ENCODE data around the gene HACD1.
"Not testable (repeated sequence)": the region's sequence is repeated elsewhere in the genome, so short reads cannot be mapped to it uniquely, and the experiment has no call there.

The HACD1 gene

DNA sequence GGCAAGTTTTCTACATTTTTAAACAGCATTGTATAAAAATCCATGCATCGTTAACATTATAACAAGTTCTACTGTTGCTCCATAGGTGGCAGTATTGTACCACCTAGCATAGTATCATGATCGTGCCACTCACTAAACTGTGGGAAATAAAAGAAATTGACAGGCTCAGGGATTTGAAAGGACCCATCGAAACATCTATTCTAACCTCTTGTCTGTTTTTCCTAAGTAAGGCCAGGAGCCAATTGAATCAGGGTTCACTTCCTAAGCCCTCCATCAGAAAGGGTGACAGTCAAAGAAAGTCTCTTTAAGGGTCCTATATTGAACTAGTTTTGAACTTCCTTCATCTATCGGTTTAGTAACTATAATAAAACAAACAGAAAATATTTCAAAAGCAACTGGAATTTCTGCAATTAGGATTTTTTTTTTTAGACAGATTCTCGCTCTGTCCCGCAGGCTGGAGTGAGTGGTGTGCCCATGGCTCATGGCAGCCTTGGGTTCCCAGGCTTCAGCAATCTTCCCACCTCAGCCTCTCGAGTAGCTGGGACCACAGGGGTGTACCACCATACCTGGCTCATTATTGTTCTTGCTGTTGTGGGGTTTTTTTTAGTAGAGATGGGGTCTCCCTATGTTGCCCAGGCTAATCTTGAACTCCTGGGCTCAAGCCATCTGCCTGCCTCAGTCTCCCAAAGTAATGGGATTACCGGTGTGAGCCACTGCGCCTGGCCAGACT lies 9.4 kb downstream of the HACD1 start:
- H3K27me3 Mint-ChIP-seq, result no peaks in the 10 kb centered on the region
- DNase-seq (peak; percentile 12 to 23), ATAC-seq (peak; percentile 83)
- no peaks in the 10 kb centered on the region for H3K4me1 Mint-ChIP-seq
- H3K27ac Mint-ChIP-seq, result no peak overlapping the region
- H3K4me3 Mint-ChIP-seq, result no peak overlapping the region
- H3K9me3 Mint-ChIP-seq, result no peaks in the 10 kb centered on the region

GRCh38 chr10:17607060-17607459 lies 10.1 kb downstream of the HACD1 start:
- H3K27ac Mint-ChIP-seq, result no peak overlapping the region
- no peak for ATAC-seq

DNA sequence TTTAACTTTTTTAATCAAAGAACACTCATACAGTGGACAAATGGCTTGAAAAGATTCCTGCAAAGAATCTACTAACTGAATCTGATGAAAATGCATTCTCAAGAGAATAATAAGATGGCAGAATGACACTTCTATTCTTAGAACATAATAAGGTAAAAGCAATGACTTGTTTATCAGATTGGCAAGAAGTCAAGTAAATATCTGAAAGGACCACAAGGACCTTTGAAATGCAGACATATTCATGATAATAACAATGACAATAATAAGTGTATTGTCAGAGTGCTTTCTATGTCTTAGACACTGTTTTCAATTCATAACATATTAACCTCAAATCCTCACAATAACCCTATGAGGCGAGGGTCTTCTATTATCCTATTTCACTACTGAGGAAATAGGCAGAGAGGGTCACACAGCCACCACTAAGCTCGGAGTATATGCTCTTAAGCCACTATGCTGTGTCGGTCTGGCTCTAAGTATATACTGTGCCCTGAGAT lies 10.6 kb downstream of the HACD1 start:
- Mint-ChIP-seq H3K4me3 (no peak overlapping the region), H3K4me1 (no peaks in the 10 kb centered on the region), H3K27ac (no peak overlapping the region), H3K9me3 (no peaks in the 10 kb centered on the region), H3K27me3 (no peaks in the 10 kb centered on the region)
- DNase-seq (no peak), ATAC-seq (no peak)

More at GRCh38 chr10:17607060-17607459, 10.1 kb downstream of the HACD1 start:
- no peaks in the 10 kb centered on the region for H3K9me3 Mint-ChIP-seq
- DNase-seq, result no peak
- no peaks in the 10 kb centered on the region for H3K27me3 Mint-ChIP-seq
- no peak overlapping the region for H3K4me3 Mint-ChIP-seq
- H3K4me1 Mint-ChIP-seq, result no peaks in the 10 kb centered on the region

DNA sequence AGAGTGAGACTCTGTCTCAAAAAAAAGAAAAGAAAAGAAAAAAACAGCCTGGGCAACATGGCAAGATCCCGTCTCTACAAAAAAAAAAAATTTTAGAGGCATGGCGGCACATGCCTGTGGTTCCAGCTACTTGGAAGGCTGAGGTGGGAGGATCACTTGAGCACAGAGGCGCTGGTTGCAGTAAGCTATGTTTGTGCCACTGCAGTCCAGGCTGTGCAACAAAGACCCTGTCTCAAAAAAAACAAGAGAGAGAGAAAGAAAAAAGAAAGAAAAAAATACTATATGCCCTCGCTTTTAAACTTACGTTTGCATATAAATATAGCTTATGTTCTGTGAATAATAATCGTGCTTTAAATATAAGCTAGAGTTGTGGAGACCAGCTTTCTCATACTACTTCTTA lies 11.2 kb downstream of the HACD1 start:
- no peak overlapping the region for H3K27ac Mint-ChIP-seq
- ATAC-seq (no peak), DNase-seq (no peak)

DNA sequence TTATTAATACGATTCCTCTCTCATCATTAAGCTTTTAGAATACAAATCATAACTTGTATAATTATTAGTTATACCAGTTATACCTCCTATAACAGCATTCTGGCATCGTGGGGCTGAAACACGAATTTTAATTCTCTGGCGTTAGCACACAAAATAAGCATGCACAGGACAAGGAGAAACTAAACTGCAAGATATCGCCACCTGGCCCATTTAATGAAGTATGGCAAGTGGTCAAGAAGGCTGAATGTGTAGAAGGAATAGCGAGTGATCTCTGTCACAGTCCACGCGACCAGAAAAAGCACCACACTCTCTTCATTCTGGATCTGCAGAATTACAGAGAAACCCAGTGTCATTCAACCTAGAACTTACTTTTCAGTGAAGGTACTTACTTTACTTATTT lies 18.1 kb downstream of the HACD1 start:
- DNase-seq (no peak), ATAC-seq (no peak)
- Mint-ChIP-seq H3K27ac (no peak overlapping the region), H3K27me3 (no peaks in the 10 kb centered on the region), H3K9me3 (no peaks in the 10 kb centered on the region), H3K4me1 (no peaks in the 10 kb centered on the region), H3K4me3 (no peak overlapping the region)

More for the DNA sequence above, 11.2 kb downstream of the HACD1 start:
- no peak overlapping the region for H3K4me3 Mint-ChIP-seq
- H3K9me3 Mint-ChIP-seq, result no peaks in the 10 kb centered on the region
- H3K27me3 Mint-ChIP-seq, result no peaks in the 10 kb centered on the region
- H3K4me1 Mint-ChIP-seq, result no peaks in the 10 kb centered on the region

DNA sequence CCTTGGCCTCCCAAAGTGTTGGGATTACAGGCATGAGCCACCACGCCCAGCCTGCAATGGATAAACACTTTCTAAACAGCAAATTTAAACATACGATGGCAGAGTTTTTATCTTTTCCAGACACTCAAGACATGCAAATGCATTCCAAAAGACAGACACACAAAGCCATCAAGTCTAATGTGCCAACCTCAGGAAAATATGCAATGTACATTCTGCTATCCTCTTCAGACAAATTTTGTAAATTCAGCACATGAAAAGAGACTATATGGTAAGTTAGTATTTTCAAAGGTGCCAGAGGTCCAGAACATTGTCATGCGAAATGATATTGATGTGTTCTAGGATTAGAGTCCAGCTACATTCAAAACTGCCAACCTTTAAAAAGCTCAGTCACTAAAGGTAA lies 19.8 kb downstream of the HACD1 start:
- no peaks in the 10 kb centered on the region for H3K4me1 Mint-ChIP-seq
- H3K9me3 Mint-ChIP-seq, result no peaks in the 10 kb centered on the region
- ATAC-seq, result no peak
- no peak for DNase-seq
- H3K27me3 Mint-ChIP-seq, result no peaks in the 10 kb centered on the region
- peak overlapping the region in 1 of 2 donors; percentile 33 for H3K27ac Mint-ChIP-seq
- H3K4me3 Mint-ChIP-seq, result no peak overlapping the region

DNA sequence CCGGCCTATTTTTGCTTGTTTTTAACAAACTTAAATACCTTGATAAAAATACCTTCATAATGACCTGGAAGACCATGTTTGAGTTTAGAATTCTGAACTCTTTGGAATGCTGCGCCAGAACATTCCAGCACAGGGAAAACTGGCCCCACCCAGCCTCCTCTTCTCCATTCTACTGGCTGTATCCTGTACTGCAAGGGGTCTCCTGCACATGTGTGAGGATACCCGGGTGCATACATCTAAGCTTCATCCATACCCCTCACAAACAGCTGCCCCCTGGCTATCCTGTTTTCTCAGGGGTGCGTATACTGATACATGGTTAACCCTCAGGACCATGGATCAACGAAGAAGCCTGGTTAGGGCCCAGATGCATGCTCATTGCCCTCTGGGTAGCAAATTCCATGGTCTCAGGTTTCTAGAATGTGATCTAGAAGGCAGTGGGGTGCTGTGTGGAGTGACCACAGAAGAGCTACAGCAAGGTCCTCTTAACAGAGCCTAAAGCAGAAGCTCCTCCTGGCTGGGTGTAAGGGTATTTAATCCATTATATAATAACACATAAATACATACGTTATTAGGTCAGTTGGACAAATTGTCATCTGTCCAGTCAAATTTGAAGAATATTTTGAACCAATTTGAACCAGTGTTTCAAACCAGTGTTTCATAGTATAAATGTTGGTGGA lies 26.1 kb downstream of the HACD1 start:
- Mint-ChIP-seq H3K9me3 (no peaks in the 10 kb centered on the region), H3K4me1 (peaks cover 14% of the 10 kb centered on the region), H3K27me3 (no peaks in the 10 kb centered on the region), H3K27ac (no peak overlapping the region), H3K4me3 (no peak overlapping the region)
- no peak for ATAC-seq
- no peak for DNase-seq

DNA sequence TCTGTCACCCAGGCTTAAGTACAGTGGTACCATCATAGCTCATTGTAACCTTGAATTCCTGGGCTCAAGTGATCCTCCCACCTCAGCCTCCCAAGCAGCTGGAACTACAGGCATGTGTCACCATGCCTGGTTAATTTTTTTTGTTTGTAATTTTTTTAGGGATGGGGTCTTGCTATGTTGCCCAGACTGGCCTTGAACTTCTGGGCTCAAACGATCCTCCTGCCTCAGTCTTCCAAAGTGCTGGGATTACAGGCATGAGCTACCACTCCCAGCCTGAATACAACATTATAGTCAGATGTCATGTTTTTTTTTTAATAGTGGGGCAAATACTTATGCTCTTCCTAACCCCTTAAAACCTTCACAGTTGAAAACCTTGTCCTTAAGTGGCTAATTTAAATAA lies 27.9 kb downstream of the HACD1 start:
- H3K4me3 Mint-ChIP-seq, H3K9me3 Mint-ChIP-seq, H3K27ac Mint-ChIP-seq, DNase-seq, H3K27me3 Mint-ChIP-seq, ATAC-seq: not testable (repeated sequence)
- peaks cover 18% of the 10 kb centered on the region for H3K4me1 Mint-ChIP-seq

- Mint-ChIP-seq H3K9me3 (no peaks in the 10 kb centered on the region), H3K4me3 (no peak overlapping the region), H3K27me3 (no peaks in the 10 kb centered on the region), H3K27ac (no peak overlapping the region), H3K4me1 (peaks cover 18% of the 10 kb centered on the region)
- DNase-seq, result no peak
- ATAC-seq, result no peak
These were observed 28.8 kb downstream of the HACD1 start for GRCh38 chr10:17588420-17588819.

- ATAC-seq, H3K27me3 Mint-ChIP-seq, H3K9me3 Mint-ChIP-seq, DNase-seq: not testable (repeated sequence)
- Mint-ChIP-seq H3K27ac (peak overlapping the region in 1 of 2 donors; percentile 93), H3K4me1 (peaks cover 18% of the 10 kb centered on the region), H3K4me3 (peak overlapping the region in 1 of 2 donors; percentile 54)
These were observed 29.9 kb downstream of the HACD1 start for GRCh38 chr10:17587321-17587720.

- no peak for ATAC-seq
- H3K27ac Mint-ChIP-seq, result peak overlapping the region in 1 of 2 donors; percentile 93
- no peaks in the 10 kb centered on the region for H3K9me3 Mint-ChIP-seq
- H3K4me1 Mint-ChIP-seq, result peaks cover 18% of the 10 kb centered on the region
- no peaks in the 10 kb centered on the region for H3K27me3 Mint-ChIP-seq
- no peak for DNase-seq
- H3K4me3 Mint-ChIP-seq, result peak overlapping the region in 1 of 2 donors; percentile 54
These were observed 30.3 kb downstream of the HACD1 start for GRCh38 chr10:17586821-17587234.

- ATAC-seq (no peak), DNase-seq (no peak)
- Mint-ChIP-seq H3K9me3 (no peaks in the 10 kb centered on the region), H3K4me1 (peaks cover 18% of the 10 kb centered on the region), H3K27ac (no peak overlapping the region), H3K4me3 (no peak overlapping the region), H3K27me3 (no peaks in the 10 kb centered on the region)
These were observed 32.2 kb downstream of the HACD1 start for GRCh38 chr10:17585016-17585415.

- no peaks in the 10 kb centered on the region for H3K27me3 Mint-ChIP-seq
- H3K27ac Mint-ChIP-seq, result no peak overlapping the region
- H3K9me3 Mint-ChIP-seq, result peaks cover 0 to 7% of the 10 kb centered on the region in 2 donors
- DNase-seq (no peak), ATAC-seq (no peak)
- peaks cover 1% of the 10 kb centered on the region for H3K4me1 Mint-ChIP-seq
- H3K4me3 Mint-ChIP-seq, result no peak overlapping the region
These were observed 36.3 kb downstream of the HACD1 start for GRCh38 chr10:17580885-17581284.

GRCh38 chr10:17578603-17579002 lies 38.6 kb downstream of the HACD1 start:
- no peak for ATAC-seq
- Mint-ChIP-seq H3K9me3 (peaks cover 0 to 7% of the 10 kb centered on the region in 2 donors), H3K4me3 (no peak overlapping the region), H3K27me3 (peaks cover 13% of the 10 kb centered on the region), H3K4me1 (no peaks in the 10 kb centered on the region), H3K27ac (no peak overlapping the region)
- no peak for DNase-seq

DNA sequence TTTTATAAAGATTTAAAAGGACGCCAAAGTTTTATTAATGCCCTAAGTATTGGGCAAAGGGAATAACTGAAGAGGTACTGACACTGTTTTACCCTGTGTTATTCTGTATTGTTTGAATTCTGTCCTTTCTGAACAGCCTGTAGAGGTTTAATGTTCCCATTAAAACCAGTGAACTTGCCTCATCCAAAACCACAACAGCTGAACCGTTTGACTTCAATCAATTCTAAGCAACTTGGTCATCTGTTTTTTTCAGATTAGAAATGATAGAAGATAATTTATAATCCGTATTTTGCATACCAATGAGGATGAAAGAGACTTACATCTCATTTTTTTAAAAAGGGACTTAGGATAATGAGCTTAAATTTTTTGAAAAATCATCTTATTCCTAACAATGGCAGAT lies 40.4 kb downstream of the HACD1 start:
- peaks cover 13% of the 10 kb centered on the region for H3K27me3 Mint-ChIP-seq
- H3K4me1 Mint-ChIP-seq, result no peaks in the 10 kb centered on the region

GRCh38 chr10:17564911-17565310 lies 52.3 kb downstream of the HACD1 start:
- Mint-ChIP-seq H3K4me3 (no peak overlapping the region), H3K27ac (no peak overlapping the region), H3K27me3 (no peaks in the 10 kb centered on the region), H3K9me3 (no peaks in the 10 kb centered on the region), H3K4me1 (no peaks in the 10 kb centered on the region)
- ATAC-seq (no peak), DNase-seq (no peak)

More for the DNA sequence above, 40.4 kb downstream of the HACD1 start:
- ATAC-seq (no peak), DNase-seq (no peak)
- Mint-ChIP-seq H3K9me3 (peaks cover 0 to 7% of the 10 kb centered on the region in 2 donors), H3K27ac (no peak overlapping the region), H3K4me3 (no peak overlapping the region)
